ENCODE data around the gene LCT.

GRCh38 chr2:135862718-135863117, 25.7 kb upstream of the LCT start:
- TF ChIP-seq CTCF (conservative IDR thresholded peaks at IDR 0.05; ENCODE audit: low read depth in 2 of 2) (no peak), EZH2phosphoT487 (IDR thresholded peaks at IDR 0.05; ENCODE audit: unreplicated experiment) (no peak), EZH2 (IDR thresholded peaks at IDR 0.05; ENCODE audit: low read depth, unreplicated experiment) (no peak), REST (IDR thresholded peaks at IDR 0.05; ENCODE audit: unreplicated experiment) (no peak), ETS1 (IDR thresholded peaks at IDR 0.05) (no peak), POLR2AphosphoS5 (IDR thresholded peaks at IDR 0.05; ENCODE audit: low read depth) (no peak), CREB1 (CRISPR knock-in tag; IDR thresholded peaks at IDR 0.05; ENCODE audit: low read depth) (no peak), JUNB (IDR thresholded peaks at IDR 0.05; ENCODE audit: unreplicated experiment) (no peak), STAT1 (IDR thresholded peaks at IDR 0.05; ENCODE audit: unreplicated experiment) (no peak), ZNF114 (CRISPR knock-in tag; IDR thresholded peaks at IDR 0.05) (no peak)

All from GM23338 (cell line).